ENCODE data around the gene GRM1. TPM values are rescaled to one million over a fixed set of nuclear protein-coding genes. Genes with fewer than 3 reads are reported as not detected.

GRM1 gene
- not detected in 2 replicates for total RNA-seq

GRCh38 chr6:146028851-146029572 lies at the start of gene GRM1:
Gene GRM1 (plus strand): TSS chr6:146029062. CDS start chr6:146029518, 456 bp downstream.

Small RNAs within 50 kb of the gene (small RNA-seq; reads per million reads assigned to genes)
- not detected for gene RNA5SP222 (ENCODE audit: low replicate concordance)

Other genes starting within 250 kb of the GRM1 start
- gene FBXO30, start 214.3 kb upstream of the GRM1 start, total RNA-seq: 9.4 and 14.2 TPM in 2 replicates
- gene SHPRH, start 64.7 kb upstream of the GRM1 start, total RNA-seq: 15.8 and 19.3 TPM in 2 replicates

All from placental pericyte (primary cell).